Retinal pigment epithelial cell (primary cell): Measurements from ENCODE around the gene CNOT6L.

Experiments used
- DNase-seq: peaks from one replicate; pipeline ENCODE4 v3.0.0-alpha.2; 2010; ENCODE audit warnings: low read depth
- H3K4me3 ChIP-seq: 2 replicates; pipeline ENCODE4 v1.5.1; 2011; ENCODE audit warnings: mild to moderate bottlenecking, low read length, control low read depth, moderate library complexity
- CTCF ChIP-seq: conservative IDR thresholded peaks from 2 replicates; pipeline ENCODE4 v1.5.1; 2011; ENCODE audit warnings: low read depth, low read length, control low read depth, inconsistent platforms

CNOT6L gene

GRCh38 chr4:77815636-77816035 lies 3.5 kb downstream of the CNOT6L start:
- TF ChIP-seq CTCF = no peak
- no peak for DNase-seq
- H3K4me3 ChIP-seq = no peak overlapping the region

GRCh38 chr4:77805840-77806239 lies 13.3 kb downstream of the CNOT6L start:
- no peak overlapping the region for H3K4me3 ChIP-seq
- no peak for DNase-seq
- TF ChIP-seq CTCF = no peak

DNA sequence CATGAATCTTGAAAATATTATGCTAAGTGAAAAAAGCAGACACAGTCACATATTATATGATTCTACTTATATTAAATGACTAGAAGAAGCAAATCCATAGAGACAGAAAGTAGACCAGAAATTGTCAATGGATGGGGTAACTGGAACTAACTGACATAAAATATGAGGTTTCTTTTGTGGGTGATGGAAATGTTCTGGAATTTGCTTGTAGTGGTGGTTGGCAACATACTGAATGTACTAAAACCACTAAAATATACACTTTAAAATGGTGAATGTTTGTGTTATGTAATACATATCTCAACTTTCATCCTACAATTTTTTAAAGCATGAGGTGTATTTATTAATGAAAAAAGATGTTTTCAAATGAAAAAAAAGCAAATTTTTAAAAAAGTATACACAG lies 14.7 kb downstream of the CNOT6L start:
- H3K4me3 ChIP-seq = no peak overlapping the region
- DNase-seq = no peak

GRCh38 chr4:77802402-77802801 lies 16.8 kb downstream of the CNOT6L start:
- no peak overlapping the region for H3K4me3 ChIP-seq
- no peak for DNase-seq
- TF ChIP-seq CTCF = no peak

More for the DNA sequence above, 14.7 kb downstream of the CNOT6L start:
- no peak for TF ChIP-seq CTCF

GRCh38 chr4:77801260-77801608 lies 17.9 kb downstream of the CNOT6L start:
- no peak for TF ChIP-seq CTCF
- no peak for DNase-seq
- H3K4me3 ChIP-seq = no peak overlapping the region

- TF ChIP-seq CTCF = no peak
- no peak overlapping the region for H3K4me3 ChIP-seq
- no peak for DNase-seq
Observed at GRCh38 chr4:77800483-77801259, 18.5 kb downstream of the CNOT6L start.

GRCh38 chr4:77800077-77800476 lies 19.1 kb downstream of the CNOT6L start:
- no peak overlapping the region for H3K4me3 ChIP-seq
- DNase-seq = no peak
- no peak for TF ChIP-seq CTCF
